ENCODE results near the gene LSM14B. TPM values are rescaled to one million over a fixed set of nuclear protein-coding genes. Genes with fewer than 3 reads are reported as not detected.
"Not testable (repeated sequence)": the region's sequence is repeated elsewhere in the genome, so short reads cannot be mapped to it uniquely, and the experiment has no call there.

The LSM14B gene
- total RNA-seq, 1 donor from 2014 or later, result 35.1 TPM

DNA sequence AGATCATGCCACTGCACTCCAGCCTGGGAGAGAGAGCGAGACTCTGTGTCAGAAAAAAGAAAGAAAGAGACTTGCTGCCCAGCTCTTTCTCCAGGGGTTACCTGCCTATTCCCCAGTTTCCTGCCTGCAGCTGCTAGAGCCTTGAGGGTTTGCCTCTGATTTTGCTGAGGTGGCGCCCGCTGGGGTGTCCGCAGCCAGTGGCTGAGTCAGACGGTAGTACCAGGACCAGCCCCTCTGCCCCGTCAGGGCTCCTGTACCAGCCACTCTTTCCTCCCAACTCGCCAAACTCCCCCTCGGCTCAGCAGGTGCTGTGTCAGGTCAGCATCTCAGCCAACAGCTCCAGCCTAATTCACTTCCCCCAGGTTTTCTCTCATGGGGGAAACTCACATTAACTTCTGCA, 7.4 kb upstream of the LSM14B start:
- Histone ChIP-seq H3K9me3 (peaks cover 7% of the 10 kb centered on the region), H3K4me1 (no peaks in the 10 kb centered on the region), H3K27ac (no peak overlapping the region), H3K4me3 (no peak overlapping the region), H3K27me3 (no peaks in the 10 kb centered on the region), H3K36me3 (no peaks in the 10 kb centered on the region)
- ATAC-seq, result no peak
- intact Hi-C loops (cut with DNase I), result no loop called here
- TF ChIP-seq, protein P1, sequence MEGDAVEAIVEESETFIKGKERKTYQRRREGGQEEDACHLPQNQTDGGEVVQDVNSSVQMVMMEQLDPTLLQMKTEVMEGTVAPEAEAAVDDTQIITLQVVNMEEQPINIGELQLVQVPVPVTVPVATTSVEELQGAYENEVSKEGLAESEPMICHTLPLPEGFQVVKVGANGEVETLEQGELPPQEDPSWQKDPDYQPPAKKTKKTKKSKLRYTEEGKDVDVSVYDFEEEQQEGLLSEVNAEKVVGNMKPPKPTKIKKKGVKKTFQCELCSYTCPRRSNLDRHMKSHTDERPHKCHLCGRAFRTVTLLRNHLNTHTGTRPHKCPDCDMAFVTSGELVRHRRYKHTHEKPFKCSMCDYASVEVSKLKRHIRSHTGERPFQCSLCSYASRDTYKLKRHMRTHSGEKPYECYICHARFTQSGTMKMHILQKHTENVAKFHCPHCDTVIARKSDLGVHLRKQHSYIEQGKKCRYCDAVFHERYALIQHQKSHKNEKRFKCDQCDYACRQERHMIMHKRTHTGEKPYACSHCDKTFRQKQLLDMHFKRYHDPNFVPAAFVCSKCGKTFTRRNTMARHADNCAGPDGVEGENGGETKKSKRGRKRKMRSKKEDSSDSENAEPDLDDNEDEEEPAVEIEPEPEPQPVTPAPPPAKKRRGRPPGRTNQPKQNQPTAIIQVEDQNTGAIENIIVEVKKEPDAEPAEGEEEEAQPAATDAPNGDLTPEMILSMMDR (IDR thresholded peaks at IDR 0.05), result no peak
- DNase-seq, result no peak

DNA sequence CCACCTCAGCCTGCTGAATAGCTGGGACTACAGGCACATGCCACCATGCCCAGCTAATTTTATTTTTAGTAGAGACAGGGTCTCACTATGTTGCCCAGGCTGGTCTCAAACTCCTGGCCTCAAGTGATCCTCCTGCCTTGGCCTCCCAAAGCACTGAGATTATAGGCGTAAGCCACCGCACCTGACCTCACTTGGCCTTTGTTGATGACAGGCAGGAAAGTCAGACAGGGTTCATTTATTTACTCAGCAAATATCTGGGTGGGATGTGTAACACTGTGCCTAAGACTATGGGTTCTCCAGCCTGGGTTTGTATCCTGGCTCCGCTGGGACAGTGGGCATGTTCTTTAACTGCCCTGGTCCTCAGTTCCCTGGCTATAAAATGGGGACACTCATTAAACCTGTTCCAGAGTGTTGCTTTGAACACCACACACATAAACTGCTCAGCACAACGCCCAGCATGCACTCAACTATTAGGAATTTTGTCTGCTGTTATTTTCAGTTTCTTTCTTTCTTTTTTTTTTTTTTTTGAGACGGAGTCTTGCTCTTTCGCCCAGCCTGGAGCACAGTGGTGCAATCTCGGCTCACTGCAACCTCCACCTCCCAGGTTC, 6.4 kb upstream of the LSM14B start:
- H3K27me3 ChIP-seq; H3K4me1 ChIP-seq; H3K9me3 ChIP-seq; intact Hi-C loops (cut with DNase I); ATAC-seq; H3K4me3 ChIP-seq; DNase-seq; H3K27ac ChIP-seq; H3K36me3 ChIP-seq: not testable (repeated sequence)

DNA sequence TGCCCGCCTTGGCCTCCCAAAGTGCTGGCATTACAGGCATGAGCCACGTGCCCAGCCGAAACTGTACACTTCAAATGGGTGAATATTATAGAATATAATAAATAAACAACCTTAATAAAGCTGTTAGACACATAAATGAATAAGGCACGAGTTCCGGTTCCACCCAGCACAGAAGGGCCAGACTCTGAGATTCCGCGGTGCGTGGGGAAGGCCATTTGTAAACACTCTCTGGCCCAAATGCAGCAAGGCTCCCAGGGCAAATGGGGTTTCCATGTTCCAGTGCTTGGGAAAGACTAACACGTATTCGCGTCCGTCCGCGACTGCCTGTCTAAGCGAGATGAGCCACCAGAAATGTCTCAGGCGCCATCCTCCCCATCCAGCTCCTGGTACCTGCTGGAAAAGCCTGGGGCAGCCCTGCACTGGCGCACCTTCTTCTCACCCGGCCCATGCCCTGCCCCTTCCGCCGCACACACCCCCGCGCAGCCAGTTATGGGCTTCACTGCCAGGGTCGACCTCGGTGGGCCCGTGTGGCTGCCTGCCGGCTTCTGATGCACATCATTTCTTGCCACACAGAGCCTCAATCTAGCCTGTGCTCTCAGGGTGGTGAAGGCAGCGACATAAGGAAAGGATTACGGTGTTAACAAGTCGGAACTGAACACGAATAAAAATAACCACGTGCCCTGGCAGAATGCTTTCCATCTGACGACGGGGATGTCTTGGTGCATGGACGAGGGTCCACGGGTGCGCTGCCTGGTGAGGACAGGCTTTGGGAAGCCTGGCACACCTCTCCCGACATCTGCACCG, 5.5 kb upstream of the LSM14B start:
- H3K27ac ChIP-seq, result no peak overlapping the region
- ATAC-seq, result no peak
- no peaks in the 10 kb centered on the region for H3K4me1 ChIP-seq
- no peak overlapping the region for H3K4me3 ChIP-seq
- H3K36me3 ChIP-seq, result no peaks in the 10 kb centered on the region
- H3K27me3 ChIP-seq, result no peaks in the 10 kb centered on the region
- no peak for DNase-seq
- intact Hi-C loops (cut with DNase I), result no loop called here
- TF ChIP-seq, protein P1 (IDR thresholded peaks at IDR 0.05), result no peak
- peaks cover 7% of the 10 kb centered on the region for H3K9me3 ChIP-seq

DNA sequence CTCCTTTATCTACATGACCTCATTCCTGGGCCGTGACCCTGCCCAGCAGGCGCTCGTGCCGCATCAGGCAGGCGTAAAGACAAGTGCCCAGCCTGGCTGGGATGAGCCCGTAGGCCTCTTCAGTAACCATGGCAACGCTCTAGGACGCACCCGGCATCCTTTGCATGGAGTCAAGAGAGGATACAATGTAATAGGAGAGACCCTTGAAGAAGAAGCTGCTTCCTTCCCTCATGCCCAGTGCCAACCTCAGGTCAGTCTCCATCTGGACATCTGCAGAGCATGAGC, 5.0 kb upstream of the LSM14B start:
- DNase-seq (no peak), ATAC-seq (no peak)
- no peak overlapping the region for H3K27ac ChIP-seq
- H3K9me3 ChIP-seq, result peaks cover 3% of the 10 kb centered on the region
- TF ChIP-seq, protein P1 (IDR thresholded peaks at IDR 0.05), result no peak
- no peaks in the 10 kb centered on the region for H3K27me3 ChIP-seq
- no peak overlapping the region for H3K4me3 ChIP-seq
- no peaks in the 10 kb centered on the region for H3K4me1 ChIP-seq
- no peaks in the 10 kb centered on the region for H3K36me3 ChIP-seq
- intact Hi-C loops (cut with DNase I), result no loop called here

DNA sequence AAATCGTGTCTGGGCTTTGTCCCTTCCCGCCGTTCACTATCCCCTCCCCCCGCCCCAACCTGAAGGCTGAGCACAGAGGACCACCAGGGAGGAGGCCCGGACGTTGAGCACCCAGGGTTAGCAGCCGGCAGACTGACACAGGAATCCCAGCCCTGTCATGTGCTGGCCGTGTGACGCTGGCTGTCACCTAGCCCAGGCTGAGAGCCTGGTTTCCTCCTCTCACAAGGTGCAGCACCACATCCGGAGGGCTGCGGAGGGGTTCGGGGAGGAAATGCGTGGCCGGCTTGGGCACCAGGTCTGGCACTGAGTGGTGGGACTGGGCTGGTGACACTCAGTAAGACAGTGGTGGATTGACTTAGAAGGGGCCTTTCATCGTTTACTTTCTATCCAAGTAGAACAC, 4.6 kb upstream of the LSM14B start:
- TF ChIP-seq, protein P1 (IDR thresholded peaks at IDR 0.05), result no peak
- Histone ChIP-seq H3K27me3 (no peaks in the 10 kb centered on the region), H3K36me3 (no peaks in the 10 kb centered on the region), H3K9me3 (no peaks in the 10 kb centered on the region), H3K4me3 (no peak overlapping the region), H3K4me1 (no peaks in the 10 kb centered on the region), H3K27ac (no peak overlapping the region)
- intact Hi-C loops (cut with DNase I), result no loop called here
- ATAC-seq, result no peak
- no peak for DNase-seq

DNA sequence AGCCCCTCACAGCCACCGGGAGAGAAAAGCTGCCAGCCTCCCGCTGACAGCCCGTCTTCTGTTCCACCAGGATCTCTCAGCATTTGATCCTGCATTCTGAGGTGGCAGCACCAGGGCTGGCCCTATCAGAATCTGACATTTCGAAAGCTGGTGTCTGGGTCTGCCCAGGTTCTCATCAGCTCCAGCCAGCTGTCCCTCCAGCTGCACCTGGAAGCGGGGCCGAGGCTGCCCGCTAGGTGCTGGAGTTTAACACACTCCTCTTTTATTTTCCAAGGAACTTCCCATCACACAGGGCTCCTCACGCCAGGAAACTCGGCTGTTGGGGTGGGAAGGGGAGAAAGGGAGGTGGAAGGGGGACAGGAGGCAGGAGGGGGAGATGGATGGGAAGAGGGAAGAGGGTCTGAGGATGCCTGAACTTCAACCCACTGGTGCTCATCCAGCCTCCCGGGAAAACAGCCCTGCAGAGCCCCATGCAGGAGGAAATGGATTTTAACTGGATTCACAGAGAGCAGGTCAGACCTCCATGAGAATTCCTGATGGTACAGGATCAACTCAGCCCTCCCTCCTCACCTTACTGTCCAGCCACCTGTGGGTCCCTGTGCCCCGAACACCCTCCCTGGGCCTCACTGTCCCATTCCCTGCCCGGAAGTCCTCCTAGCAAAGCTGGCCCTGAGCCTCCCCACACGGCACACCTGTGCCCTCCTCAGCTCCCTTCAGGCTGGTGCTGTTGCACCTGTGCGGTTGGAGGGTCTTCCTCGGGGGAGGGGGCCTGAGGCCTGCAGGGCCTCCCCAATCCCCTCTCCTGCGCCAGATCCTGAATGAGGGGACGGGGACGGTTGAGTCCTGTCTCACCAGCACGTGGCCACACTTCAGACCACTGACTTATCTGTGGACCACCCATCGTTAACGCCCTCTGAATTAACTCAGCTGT, 3.9 kb upstream of the LSM14B start:
- no peaks in the 10 kb centered on the region for H3K36me3 ChIP-seq
- TF ChIP-seq, protein P1 (IDR thresholded peaks at IDR 0.05), result no peak
- H3K9me3 ChIP-seq, result no peaks in the 10 kb centered on the region
- peaks cover 2% of the 10 kb centered on the region for H3K4me1 ChIP-seq
- intact Hi-C loops (cut with DNase I), result no loop called here
- no peak overlapping the region for H3K27ac ChIP-seq
- ATAC-seq (no peak), DNase-seq (no peak)
- no peak overlapping the region for H3K4me3 ChIP-seq
- H3K27me3 ChIP-seq, result no peaks in the 10 kb centered on the region
